Stimulated activated naive CD8-positive, alpha-beta T cell treated with anti-CD3 and anti-CD28 coated beads, Interleukin-15, Interleukin-2, amounts not matched to agents 100 ng/mL and 50 ng/mL, for 24 hours (primary cell): ENCODE measurements around the gene KCNA2.

Source experiments
- H3K27ac Mint-ChIP-seq: one replicate; pipeline ENCODE4 v1.8.0; 2021; ENCODE audit warnings: mild to moderate bottlenecking, mixed read lengths
- H3K27me3 Mint-ChIP-seq: one replicate; pipeline ENCODE4 v1.8.0; 2021; ENCODE audit warnings: mixed read lengths
- H3K36me3 Mint-ChIP-seq: one replicate; pipeline ENCODE4 v1.8.0; 2021; ENCODE audit warnings: low read depth, mixed read lengths
- H3K4me1 Mint-ChIP-seq: one replicate; pipeline ENCODE4 v1.8.0; 2021; ENCODE audit warnings: low read depth, mixed read lengths
- H3K4me3 Mint-ChIP-seq: one replicate; pipeline ENCODE4 v1.8.0; 2021; ENCODE audit warnings: mild to moderate bottlenecking, mixed read lengths
- H3K9me3 Mint-ChIP-seq: one replicate; pipeline ENCODE4 v1.8.0; 2021; ENCODE audit warnings: mixed read lengths

KCNA2 gene

DNA sequence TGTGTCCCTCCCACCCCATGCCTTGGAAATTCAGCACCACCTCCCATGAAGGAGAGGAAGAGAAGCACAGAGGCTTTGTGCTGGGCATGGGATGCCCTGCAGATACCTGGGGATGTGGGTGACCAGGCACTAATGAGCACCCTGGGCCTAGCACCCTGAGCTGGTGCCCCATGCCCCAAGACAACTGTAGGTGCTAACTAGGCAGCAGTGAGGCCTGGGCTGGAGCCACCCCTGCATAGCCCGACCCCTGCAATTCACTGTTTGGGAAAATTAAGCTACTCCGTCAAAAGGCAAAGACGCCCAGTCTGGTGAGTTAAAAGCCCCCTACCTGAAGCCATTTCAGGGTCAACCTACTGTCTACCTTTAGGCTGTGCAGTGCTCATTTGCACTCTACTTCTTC, 5.4 kb downstream of the KCNA2 start:
- Mint-ChIP-seq H3K9me3 (no peaks in the 10 kb centered on the region), H3K36me3 (no peaks in the 10 kb centered on the region), H3K27me3 (peaks cover 33% of the 10 kb centered on the region), H3K4me3 (no peak overlapping the region), H3K27ac (no peak overlapping the region), H3K4me1 (no peaks in the 10 kb centered on the region)

DNA sequence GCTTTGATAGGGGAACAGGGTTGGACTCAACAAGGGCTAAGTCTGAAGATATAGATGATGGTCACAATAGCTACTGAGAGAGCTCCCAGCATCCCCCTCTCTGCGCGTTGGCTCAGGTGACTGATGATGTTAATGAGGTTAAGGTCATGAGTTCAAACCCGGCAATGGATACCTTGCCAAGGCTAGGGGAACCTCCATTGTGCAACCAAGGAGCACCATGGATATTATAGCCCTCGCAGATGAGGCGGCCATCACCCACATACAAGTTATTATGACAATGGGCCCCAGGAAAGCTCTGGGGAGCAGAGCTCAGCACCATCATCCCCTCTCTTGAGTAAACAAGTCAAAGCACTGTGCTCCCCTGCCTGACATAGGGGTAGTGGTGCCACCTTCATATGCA, 8.2 kb downstream of the KCNA2 start:
- Mint-ChIP-seq H3K27me3 (peaks cover 16% of the 10 kb centered on the region), H3K27ac (no peak overlapping the region), H3K36me3 (no peaks in the 10 kb centered on the region), H3K4me3 (no peak overlapping the region), H3K4me1 (no peaks in the 10 kb centered on the region), H3K9me3 (no peaks in the 10 kb centered on the region)

DNA sequence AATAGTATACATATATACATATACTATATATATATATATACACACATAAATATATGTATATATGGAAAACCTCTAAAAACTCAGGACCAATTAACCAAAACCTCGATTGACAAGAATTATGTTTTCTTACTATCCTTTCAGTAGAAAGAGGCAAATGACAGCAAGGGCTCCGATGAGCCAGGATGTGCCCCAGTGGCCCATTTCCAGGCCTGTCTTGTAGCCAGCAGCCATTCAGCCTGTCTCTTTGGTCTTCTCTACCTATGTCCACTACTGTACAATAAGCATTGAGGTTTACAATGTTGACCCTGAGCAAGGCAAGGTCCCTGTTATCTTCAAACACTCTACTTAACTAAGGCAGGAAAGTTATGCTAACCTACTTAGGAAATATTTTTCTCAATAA, 9.8 kb downstream of the KCNA2 start:
- H3K36me3 Mint-ChIP-seq = no peaks in the 10 kb centered on the region
- peaks cover 8% of the 10 kb centered on the region for H3K27me3 Mint-ChIP-seq
- no peaks in the 10 kb centered on the region for H3K9me3 Mint-ChIP-seq
- no peak overlapping the region for H3K27ac Mint-ChIP-seq
- no peak overlapping the region for H3K4me3 Mint-ChIP-seq
- no peaks in the 10 kb centered on the region for H3K4me1 Mint-ChIP-seq

DNA sequence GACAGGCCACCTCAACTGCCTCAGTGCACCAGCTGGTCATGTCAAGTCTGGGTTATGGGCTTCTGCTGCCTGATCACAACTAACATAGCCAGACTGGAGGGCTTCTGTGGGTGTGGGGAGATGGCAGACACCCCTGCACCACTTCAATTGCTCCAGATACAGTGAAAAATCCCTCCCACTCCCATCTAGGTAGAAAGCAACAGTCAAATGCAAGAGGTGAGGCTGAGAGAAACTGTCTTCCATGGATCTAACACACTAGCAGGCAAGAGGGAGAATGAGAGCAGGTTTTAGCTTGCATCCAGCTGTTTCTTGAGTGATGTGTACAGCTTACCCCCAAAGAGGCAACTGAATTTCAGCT, 10.8 kb downstream of the KCNA2 start:
- H3K4me3 Mint-ChIP-seq = no peak overlapping the region
- peaks cover 8% of the 10 kb centered on the region for H3K27me3 Mint-ChIP-seq
- H3K27ac Mint-ChIP-seq = no peak overlapping the region
- no peaks in the 10 kb centered on the region for H3K9me3 Mint-ChIP-seq
- no peaks in the 10 kb centered on the region for H3K36me3 Mint-ChIP-seq
- H3K4me1 Mint-ChIP-seq = no peaks in the 10 kb centered on the region

DNA sequence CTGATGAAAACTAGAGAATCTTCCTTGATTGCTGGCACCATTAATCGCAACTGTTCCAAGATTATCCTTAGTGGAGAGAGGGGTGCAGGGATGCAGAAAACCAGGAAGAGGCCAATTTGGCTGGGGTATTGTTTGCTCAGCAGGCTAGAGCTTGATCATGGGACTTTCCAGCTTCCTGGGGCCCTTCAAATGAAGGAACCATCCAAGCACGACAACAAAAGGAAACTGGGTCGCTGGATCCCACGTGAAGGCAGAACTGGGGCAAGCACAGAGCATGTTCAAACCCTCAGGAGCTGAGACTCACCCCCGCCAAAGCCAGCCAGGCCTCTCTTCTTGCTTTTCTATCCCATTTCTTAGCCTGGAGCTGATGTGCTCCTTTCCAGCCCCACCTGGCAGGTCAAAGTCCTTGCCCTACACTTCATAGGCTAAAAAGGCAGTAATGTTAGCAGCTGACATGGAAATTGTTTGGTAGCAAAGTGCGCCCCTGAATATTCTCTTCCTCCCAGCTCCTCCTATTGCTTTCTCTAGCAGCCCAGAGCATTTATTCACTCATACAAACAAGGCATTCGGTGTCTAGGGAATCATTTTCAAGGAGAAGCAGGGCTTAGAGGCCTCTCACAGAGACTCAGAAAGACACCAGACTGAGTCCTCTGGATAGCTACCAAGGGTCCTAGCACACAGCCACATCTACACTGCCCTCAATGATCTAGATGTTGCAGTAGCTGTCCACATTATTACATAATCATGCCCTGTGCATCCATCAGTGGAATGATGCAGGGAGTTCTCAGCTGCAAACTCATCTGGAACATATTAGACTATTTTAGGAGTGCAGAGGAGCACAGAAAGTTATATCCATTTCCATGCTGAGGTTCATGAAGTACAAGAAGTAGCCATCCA, 11.5 kb downstream of the KCNA2 start:
- no peak overlapping the region for H3K4me3 Mint-ChIP-seq
- H3K9me3 Mint-ChIP-seq = no peaks in the 10 kb centered on the region
- no peaks in the 10 kb centered on the region for H3K4me1 Mint-ChIP-seq
- no peak overlapping the region for H3K27ac Mint-ChIP-seq
- H3K36me3 Mint-ChIP-seq = no peaks in the 10 kb centered on the region
- H3K27me3 Mint-ChIP-seq = peaks cover 8% of the 10 kb centered on the region

DNA sequence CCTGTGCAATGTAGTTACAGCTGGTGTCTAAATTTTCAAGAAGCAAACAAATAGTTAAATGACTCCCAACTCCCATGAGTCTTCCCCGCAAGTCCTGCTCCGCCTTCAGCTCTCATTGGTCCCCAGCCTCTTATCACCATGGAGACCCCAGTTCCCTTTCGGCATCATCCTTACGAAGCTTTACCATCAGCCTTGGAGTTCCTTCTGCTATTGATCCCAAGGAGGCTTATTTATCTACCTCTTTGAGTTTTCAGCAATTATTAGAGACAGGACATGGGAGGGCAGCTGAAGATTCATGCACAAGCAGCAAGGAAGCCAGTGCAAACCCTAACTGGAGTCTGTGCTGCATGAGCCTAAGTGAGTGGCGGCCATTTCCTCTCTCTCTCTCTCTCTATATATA, 12.3 kb downstream of the KCNA2 start:
- H3K27me3 Mint-ChIP-seq = peaks cover 5% of the 10 kb centered on the region
- no peak overlapping the region for H3K4me3 Mint-ChIP-seq
- no peaks in the 10 kb centered on the region for H3K9me3 Mint-ChIP-seq
- H3K36me3 Mint-ChIP-seq = no peaks in the 10 kb centered on the region
- no peak overlapping the region for H3K27ac Mint-ChIP-seq
- no peaks in the 10 kb centered on the region for H3K4me1 Mint-ChIP-seq

DNA sequence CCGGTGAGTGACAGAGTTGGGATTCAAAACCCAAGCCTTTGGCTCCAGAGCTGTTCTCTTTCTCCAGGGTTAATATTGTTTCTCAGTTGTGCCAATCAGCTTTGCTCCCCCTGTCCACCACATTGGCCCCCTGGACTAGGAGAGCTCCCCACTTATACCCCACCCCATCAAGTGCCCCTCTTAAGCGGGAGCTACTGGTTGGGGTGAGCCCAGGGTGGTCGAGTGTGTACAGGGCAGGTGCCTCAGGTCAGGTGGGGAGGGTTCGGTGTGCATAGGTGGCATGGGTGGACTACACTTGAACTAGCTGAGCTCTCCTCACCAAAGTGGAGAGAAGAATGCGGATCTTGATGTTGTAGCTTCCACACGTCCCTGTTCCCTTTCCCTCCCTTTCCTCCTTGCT, 14.2 kb downstream of the KCNA2 start:
- Mint-ChIP-seq H3K27ac (no peak overlapping the region), H3K4me1 (no peaks in the 10 kb centered on the region), H3K9me3 (no peaks in the 10 kb centered on the region), H3K4me3 (no peak overlapping the region), H3K27me3 (peaks cover 19% of the 10 kb centered on the region), H3K36me3 (no peaks in the 10 kb centered on the region)

DNA sequence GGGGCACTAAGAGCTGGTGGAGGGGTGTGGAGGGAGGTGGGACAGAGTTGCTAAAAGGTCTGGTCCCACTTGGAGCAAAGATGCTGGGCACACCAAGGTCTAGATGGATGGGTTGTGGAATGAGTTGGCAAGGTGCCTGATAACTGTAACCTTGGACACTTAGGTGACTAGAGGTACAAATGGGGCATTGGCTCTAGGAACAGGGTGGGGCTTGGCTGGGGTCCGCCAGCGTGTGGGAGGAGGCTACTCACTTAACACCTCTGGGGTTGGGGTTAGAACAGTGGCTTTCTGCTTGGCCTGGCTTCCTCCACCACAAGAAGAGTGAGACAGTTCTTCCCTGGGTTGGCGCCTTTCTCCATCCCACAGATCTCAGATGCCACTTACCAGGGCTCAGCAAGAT, 17.2 kb downstream of the KCNA2 start:
- no peaks in the 10 kb centered on the region for H3K4me1 Mint-ChIP-seq
- no peaks in the 10 kb centered on the region for H3K36me3 Mint-ChIP-seq
- no peak overlapping the region for H3K4me3 Mint-ChIP-seq
- H3K27ac Mint-ChIP-seq = no peak overlapping the region
- peaks cover 14% of the 10 kb centered on the region for H3K27me3 Mint-ChIP-seq
- H3K9me3 Mint-ChIP-seq = no peaks in the 10 kb centered on the region

DNA sequence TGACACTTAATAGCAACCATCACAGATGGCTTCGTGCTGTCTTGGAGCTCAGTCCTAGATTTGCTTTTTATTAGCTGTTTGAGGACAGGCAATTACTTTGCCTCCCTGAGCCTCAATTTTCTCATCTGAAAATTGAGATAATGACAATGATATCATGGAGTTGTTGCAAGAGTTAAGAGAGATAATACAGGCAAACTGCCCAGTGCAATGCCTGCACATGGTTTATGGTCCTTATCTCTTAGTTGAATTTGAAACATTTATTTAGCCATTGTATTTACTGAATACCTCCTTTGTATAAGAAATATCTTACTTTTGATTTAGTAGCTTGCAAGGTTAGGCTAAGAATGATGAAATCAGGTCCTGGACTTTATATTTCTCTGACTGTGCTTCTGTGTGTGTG, 17.7 kb downstream of the KCNA2 start:
- no peaks in the 10 kb centered on the region for H3K4me1 Mint-ChIP-seq
- no peak overlapping the region for H3K4me3 Mint-ChIP-seq
- peaks cover 14% of the 10 kb centered on the region for H3K27me3 Mint-ChIP-seq
- no peak overlapping the region for H3K27ac Mint-ChIP-seq
- no peaks in the 10 kb centered on the region for H3K36me3 Mint-ChIP-seq
- H3K9me3 Mint-ChIP-seq = no peaks in the 10 kb centered on the region

DNA sequence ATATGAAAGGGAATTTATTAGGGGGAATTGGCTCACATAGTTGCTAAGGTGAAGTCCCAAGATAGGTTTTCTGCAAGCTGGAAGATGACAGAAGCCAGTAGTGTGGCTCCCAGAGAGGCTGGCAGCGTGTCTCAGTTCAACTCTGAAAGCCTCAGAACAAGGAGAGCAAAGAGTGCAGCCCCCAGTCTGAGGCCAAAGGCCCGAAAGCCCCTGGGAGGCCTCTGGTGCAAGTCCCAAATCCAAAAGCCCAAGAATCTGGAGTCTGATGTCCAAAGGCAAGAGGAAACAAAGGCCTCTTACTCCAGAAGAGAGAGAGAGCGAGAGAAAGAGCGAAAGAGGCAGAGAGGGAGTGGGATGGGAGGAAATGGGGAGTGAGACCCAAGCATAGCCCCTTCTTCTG, 18.3 kb downstream of the KCNA2 start:
- peaks cover 14% of the 10 kb centered on the region for H3K27me3 Mint-ChIP-seq
- no peaks in the 10 kb centered on the region for H3K4me1 Mint-ChIP-seq
- H3K27ac Mint-ChIP-seq = no peak overlapping the region
- no peaks in the 10 kb centered on the region for H3K9me3 Mint-ChIP-seq
- no peak overlapping the region for H3K4me3 Mint-ChIP-seq
- no peaks in the 10 kb centered on the region for H3K36me3 Mint-ChIP-seq

DNA sequence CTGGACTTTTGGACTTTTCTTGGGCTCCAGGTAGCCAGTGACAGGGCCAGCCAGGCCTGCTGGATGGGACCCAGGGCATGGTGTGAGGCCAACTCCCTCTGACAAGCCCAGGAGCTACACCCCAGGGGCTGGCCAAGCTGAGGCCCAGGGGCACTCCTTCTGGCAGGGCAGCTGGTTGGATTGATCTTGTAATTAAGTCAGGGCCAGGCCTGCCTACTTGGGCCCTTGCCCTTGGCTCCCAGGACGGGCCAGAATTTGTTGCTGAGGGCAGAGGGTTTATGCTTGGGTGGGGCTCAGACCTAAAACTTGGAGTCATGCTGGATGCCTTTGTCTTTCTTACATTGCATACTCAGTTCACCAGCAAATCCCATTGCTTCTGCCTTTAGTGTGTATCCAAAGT, 20.7 kb downstream of the KCNA2 start:
- Mint-ChIP-seq H3K27ac (no peak overlapping the region), H3K4me3 (no peak overlapping the region), H3K27me3 (peaks cover 14% of the 10 kb centered on the region), H3K4me1 (no peaks in the 10 kb centered on the region), H3K9me3 (no peaks in the 10 kb centered on the region), H3K36me3 (no peaks in the 10 kb centered on the region)

DNA sequence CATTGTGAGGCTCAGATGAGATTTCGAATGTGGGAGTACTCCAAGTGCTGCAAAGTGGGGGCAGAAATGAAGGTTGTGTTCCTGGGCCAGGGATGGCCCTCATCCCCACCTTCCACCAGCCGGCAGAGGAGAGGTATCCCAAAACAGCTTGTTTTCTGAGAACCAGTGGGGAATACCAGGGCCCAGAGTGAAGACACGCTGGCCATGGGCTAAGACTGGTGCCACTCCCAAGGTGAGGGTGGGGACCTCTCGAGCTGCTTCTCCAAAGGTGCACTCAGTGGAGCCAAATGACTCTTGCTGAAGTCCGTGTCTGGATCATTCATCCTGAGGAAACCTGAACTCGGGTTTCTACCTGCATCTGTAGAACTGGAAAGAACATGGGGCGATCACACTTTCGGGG, 22.1 kb downstream of the KCNA2 start:
- peaks cover 20% of the 10 kb centered on the region for H3K27me3 Mint-ChIP-seq
- no peak overlapping the region for H3K27ac Mint-ChIP-seq
- H3K4me1 Mint-ChIP-seq = no peaks in the 10 kb centered on the region
- no peaks in the 10 kb centered on the region for H3K9me3 Mint-ChIP-seq
- H3K36me3 Mint-ChIP-seq = no peaks in the 10 kb centered on the region
- H3K4me3 Mint-ChIP-seq = no peak overlapping the region

DNA sequence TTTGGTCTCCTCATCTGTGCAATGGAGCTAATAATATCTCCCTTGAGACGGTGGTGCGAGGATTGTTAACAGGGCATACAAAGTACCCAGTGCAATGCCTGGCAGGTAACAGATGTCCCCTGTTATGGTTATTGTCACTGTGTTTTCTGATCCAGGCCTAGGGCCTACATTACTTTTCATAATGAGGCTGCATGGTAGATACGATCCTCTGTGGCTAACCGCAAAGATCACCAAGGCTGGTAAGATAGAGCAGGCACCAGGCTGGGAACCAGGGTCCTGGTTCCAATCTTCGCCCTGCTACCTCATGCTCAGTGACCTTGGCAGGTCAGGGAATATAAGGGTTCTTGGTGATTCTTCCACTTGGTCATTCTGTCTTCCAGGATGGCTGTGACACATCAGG, 22.7 kb downstream of the KCNA2 start:
- Mint-ChIP-seq H3K4me3 (no peak overlapping the region), H3K9me3 (no peaks in the 10 kb centered on the region), H3K27ac (no peak overlapping the region), H3K4me1 (no peaks in the 10 kb centered on the region), H3K27me3 (peaks cover 21% of the 10 kb centered on the region), H3K36me3 (no peaks in the 10 kb centered on the region)

DNA sequence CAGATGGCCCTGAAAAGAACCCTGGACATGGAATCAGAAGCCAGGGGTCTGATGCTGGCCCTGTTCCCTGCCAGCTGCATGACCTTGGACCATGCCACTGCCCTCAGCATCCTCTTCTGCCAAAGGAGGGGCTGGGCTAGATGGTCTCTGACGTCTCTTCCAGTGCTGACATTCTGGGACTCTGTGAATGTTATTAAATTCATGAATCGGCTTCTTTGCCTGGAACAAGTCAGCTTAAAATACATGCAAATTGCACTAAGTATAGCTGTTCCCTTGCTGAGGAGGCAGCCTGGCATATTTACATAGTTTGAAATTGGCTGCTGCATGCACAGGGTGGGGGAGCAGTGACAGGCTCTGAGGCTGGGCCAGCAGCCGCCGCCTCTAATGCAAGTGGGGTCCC, 23.8 kb downstream of the KCNA2 start:
- H3K4me3 Mint-ChIP-seq = no peak overlapping the region
- H3K27me3 Mint-ChIP-seq = peaks cover 12% of the 10 kb centered on the region
- no peaks in the 10 kb centered on the region for H3K9me3 Mint-ChIP-seq
- H3K4me1 Mint-ChIP-seq = no peaks in the 10 kb centered on the region
- no peaks in the 10 kb centered on the region for H3K36me3 Mint-ChIP-seq
- no peak overlapping the region for H3K27ac Mint-ChIP-seq

DNA sequence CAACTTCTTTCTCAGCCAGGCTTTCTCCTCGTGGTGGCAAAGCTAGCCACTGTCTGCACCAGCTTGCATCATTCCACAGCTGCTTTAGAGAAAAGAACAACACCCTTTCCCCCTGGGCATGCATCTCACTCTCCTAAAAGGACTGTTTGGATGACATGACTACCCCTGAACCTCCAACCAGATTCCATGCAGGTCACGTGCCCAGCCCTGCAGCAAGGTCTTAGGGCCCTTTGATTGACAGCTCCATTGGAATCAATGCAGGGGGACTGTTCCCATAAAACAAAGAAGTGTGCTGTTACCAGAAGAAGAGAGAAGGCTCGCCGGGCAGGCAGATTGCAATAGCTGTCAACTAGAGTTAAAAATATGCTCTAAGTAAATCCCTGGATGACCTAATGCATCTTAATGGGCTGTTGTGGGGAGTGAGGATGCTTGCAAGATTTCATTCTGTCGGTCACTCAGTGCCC, 24.4 kb downstream of the KCNA2 start:
- Mint-ChIP-seq H3K36me3 (no peaks in the 10 kb centered on the region), H3K27me3 (peaks cover 15% of the 10 kb centered on the region), H3K4me3 (no peak overlapping the region), H3K4me1 (no peaks in the 10 kb centered on the region), H3K27ac (no peak overlapping the region), H3K9me3 (no peaks in the 10 kb centered on the region)

DNA sequence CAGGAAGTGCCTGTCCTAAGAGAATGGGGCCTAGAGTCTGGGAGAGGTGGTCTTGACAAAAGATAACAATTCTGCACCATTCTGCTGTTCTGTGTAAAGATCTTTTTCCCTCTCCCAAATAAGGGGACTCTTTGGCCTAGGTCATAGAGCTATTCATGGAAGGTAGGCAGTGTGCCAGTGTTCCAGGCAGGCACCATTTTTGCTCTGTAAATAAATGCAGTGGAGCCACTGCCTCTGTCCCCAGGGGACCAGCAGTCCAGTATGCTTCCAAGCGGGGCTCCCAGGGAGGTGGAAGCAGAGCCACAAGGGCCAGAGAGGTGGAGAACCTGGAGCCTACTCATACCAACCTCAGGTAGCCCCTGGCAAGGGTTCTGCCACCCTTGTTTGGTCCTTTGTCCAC, 25.9 kb downstream of the KCNA2 start:
- peaks cover 16% of the 10 kb centered on the region for H3K27me3 Mint-ChIP-seq
- H3K27ac Mint-ChIP-seq = no peak overlapping the region
- no peaks in the 10 kb centered on the region for H3K9me3 Mint-ChIP-seq
- no peak overlapping the region for H3K4me3 Mint-ChIP-seq
- H3K36me3 Mint-ChIP-seq = no peaks in the 10 kb centered on the region
- no peaks in the 10 kb centered on the region for H3K4me1 Mint-ChIP-seq
